OCI-LY1 (cell line): ENCODE data around the gene CDH3.

ENCODE experiments used
- H2AFZ ChIP-seq: fragments of 200-600 bp; sonication (generic), shearing (Covaris generic); 2 replicates; pipeline ENCODE4 v1.6.0; 2014; ENCODE audit warnings: antibody characterized with exemption, mild to moderate bottlenecking, low read length
- H3F3A ChIP-seq: fragments of 200-600 bp; sonication (generic), shearing (Covaris generic); 2 replicates; pipeline ENCODE4 v1.6.0; 2014; ENCODE audit warnings: mild to moderate bottlenecking, antibody characterized with exemption, low read length, moderate library complexity; ENCODE audit not compliant: insufficient read depth
- H3K27ac ChIP-seq: fragments of 200-600 bp; sonication (generic); 2 replicates; pipeline ENCODE4 v1.5.1; 2014; ENCODE audit warnings: low read length, mixed run types, mild to moderate bottlenecking, low read depth; ENCODE audit not compliant: poor library complexity, severe bottlenecking
- H3K27me3 ChIP-seq: fragments of 200-600 bp; sonication (generic); 2 replicates; pipeline ENCODE4 v1.6.0; 2014; ENCODE audit warnings: antibody characterized with exemption, mild to moderate bottlenecking, low read length, moderate library complexity; ENCODE audit not compliant: insufficient read depth
- H3K36me3 ChIP-seq: fragments of 200-600 bp; sonication (generic); 2 replicates; pipeline ENCODE4 v1.6.1; 2014; ENCODE audit warnings: mild to moderate bottlenecking, antibody characterized with exemption, low read length, moderate library complexity, mixed read lengths; ENCODE audit not compliant: insufficient read depth
- H3K4me1 ChIP-seq: fragments of 200-600 bp; sonication (generic); 2 replicates; pipeline ENCODE4 v1.5.1; 2014; ENCODE audit warnings: mild to moderate bottlenecking, low read length, moderate library complexity; ENCODE audit not compliant: insufficient read depth, severe bottlenecking
- H3K4me2 ChIP-seq: fragments of 200-600 bp; sonication (generic), shearing (Covaris generic); 2 replicates; pipeline ENCODE4 v1.6.1; 2014; ENCODE audit warnings: low read length
- H3K4me3 ChIP-seq: fragments of 200-600 bp; sonication (generic); 2 replicates; pipeline ENCODE4 v1.5.1; 2014; ENCODE audit warnings: low read length, low read depth, mild to moderate bottlenecking, mixed read lengths; ENCODE audit not compliant: poor library complexity, severe bottlenecking
- H3K79me2 ChIP-seq: fragments of 200-600 bp; shearing (Covaris generic); 2 replicates; pipeline ENCODE4 v1.6.1; 2016; ENCODE audit warnings: mixed run types, low read length, mixed read lengths; ENCODE audit not compliant: insufficient read depth
- H3K9ac ChIP-seq: fragments of 200-600 bp; sonication (generic), shearing (Covaris generic); 2 replicates; pipeline ENCODE4 v1.6.1; 2014; ENCODE audit warnings: mild to moderate bottlenecking, low read length, mixed read lengths
- H3K9me2 ChIP-seq: fragments of 200-600 bp; sonication (generic), shearing (Covaris generic); 2 replicates; pipeline ENCODE4 v1.6.1; 2014; ENCODE audit warnings: low read depth, mild to moderate bottlenecking, low read length, mixed read lengths
- H3K9me3 ChIP-seq: fragments of 200-600 bp; shearing (Covaris generic); 2 replicates; pipeline ENCODE4 v1.6.1; 2014; ENCODE audit warnings: low read length, mixed read lengths
- H4K20me1 ChIP-seq: fragments of 200-600 bp; sonication (generic), shearing (Covaris generic); 2 replicates; pipeline ENCODE4 v1.6.0; 2016; ENCODE audit warnings: mild to moderate bottlenecking, low read length; ENCODE audit not compliant: insufficient read depth
- EZH2 ChIP-seq: fragments of 200-600 bp; sonication (generic), shearing (Covaris generic); IDR thresholded peaks from 2 replicates; pipeline ENCODE4 v1.8.0; 2017; ENCODE audit warnings: borderline replicate concordance, mixed run types, mild to moderate bottlenecking, antibody characterized with exemption, low read length, moderate library complexity, mixed read lengths
- TF ChIP-seq, protein P1 (sequence below): fragments of 200-600 bp; sonication (generic), shearing (Covaris generic); IDR thresholded peaks from 2 replicates; pipeline ENCODE4 v1.5.1; 2017; ENCODE audit warnings: mild to moderate bottlenecking, antibody characterized with exemption, low read length, moderate library complexity, mixed read lengths

CDH3 gene

DNA sequence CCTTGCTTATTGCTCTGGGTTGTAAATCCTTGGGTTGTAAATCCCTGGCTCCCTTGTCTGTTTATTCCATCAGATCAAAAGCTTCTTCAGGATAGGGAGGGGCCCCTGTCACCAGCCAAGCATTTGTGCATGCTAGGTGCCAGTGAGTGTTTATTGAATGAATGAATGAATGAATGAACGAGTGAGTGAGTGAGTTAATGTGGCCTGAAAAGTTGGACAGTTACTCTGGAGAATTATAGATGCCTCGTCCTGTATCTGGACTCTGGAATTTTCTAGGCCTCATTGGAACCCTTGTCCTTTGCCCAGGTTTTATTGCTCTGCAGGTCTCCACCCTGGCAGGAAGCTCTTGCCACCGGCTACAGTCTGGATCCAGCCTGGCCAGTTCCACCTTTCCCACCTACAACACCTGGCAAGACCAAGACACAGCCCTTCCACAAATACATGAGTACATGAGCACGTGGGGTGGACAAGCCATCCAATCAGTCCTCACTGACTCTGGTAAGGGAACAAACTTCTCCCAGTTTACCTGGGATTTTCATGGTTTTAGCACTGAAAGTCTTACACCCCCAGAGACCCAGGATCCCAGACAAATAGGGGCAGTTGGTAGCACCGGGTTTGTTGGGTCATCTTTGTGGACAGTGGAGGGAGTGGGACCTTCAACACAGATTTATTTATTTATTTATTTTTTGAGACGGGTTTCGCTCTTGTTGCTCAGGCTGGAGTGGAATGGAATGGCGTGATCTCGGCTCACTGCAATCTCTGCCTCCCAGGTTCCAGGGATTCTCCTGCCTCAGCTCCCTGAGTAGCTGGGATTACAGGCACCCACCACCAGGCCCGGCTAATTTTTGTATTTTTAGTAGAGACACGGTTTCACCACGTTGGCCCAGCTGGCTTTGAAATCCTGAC is 77.3 kb downstream of the CDH3 start:
- H3K4me2 ChIP-seq, result no peak overlapping the region
- H3K79me2 ChIP-seq, result no peaks in the 10 kb centered on the region
- no peaks in the 10 kb centered on the region for H3K36me3 ChIP-seq
- H3K4me1 ChIP-seq, result no peaks in the 10 kb centered on the region
- H3K27ac ChIP-seq, result no peak overlapping the region
- no peaks in the 10 kb centered on the region for H3F3A ChIP-seq
- no peak overlapping the region for H3K4me3 ChIP-seq
- TF ChIP-seq, protein P1, sequence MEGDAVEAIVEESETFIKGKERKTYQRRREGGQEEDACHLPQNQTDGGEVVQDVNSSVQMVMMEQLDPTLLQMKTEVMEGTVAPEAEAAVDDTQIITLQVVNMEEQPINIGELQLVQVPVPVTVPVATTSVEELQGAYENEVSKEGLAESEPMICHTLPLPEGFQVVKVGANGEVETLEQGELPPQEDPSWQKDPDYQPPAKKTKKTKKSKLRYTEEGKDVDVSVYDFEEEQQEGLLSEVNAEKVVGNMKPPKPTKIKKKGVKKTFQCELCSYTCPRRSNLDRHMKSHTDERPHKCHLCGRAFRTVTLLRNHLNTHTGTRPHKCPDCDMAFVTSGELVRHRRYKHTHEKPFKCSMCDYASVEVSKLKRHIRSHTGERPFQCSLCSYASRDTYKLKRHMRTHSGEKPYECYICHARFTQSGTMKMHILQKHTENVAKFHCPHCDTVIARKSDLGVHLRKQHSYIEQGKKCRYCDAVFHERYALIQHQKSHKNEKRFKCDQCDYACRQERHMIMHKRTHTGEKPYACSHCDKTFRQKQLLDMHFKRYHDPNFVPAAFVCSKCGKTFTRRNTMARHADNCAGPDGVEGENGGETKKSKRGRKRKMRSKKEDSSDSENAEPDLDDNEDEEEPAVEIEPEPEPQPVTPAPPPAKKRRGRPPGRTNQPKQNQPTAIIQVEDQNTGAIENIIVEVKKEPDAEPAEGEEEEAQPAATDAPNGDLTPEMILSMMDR, result no peak
- no peak for TF ChIP-seq EZH2
- no peaks in the 10 kb centered on the region for H4K20me1 ChIP-seq
- H3K9me3 ChIP-seq, result no peaks in the 10 kb centered on the region
- no peaks in the 10 kb centered on the region for H3K27me3 ChIP-seq
- no peak overlapping the region for H3K9ac ChIP-seq
- no peak overlapping the region for H2AFZ ChIP-seq
- H3K9me2 ChIP-seq, result no peaks in the 10 kb centered on the region

DNA sequence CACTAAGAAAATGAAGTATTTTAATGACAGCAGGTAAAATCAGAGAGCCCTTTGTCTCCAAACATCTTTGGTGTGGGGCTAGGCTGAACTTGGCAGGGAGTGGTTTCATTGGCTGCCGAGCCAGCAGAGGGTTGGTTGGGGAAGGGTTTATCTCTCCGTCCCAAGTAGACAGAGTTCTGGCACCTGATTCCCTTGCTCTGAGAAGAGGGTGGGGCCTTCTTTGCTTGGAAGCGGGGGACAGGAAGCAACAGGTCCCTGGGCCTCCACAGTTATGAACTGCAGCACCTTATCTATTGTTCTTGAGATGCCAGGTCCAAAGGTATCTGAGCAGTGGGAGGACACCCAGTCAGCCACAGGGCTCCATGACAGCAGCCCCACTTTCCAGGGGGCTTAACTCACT is 79.7 kb downstream of the CDH3 start:
- H3K4me2 ChIP-seq, result no peak overlapping the region
- no peak overlapping the region for H3K4me3 ChIP-seq
- H3K36me3 ChIP-seq, result no peaks in the 10 kb centered on the region
- no peaks in the 10 kb centered on the region for H4K20me1 ChIP-seq
- no peak overlapping the region for H3K9ac ChIP-seq
- no peak for TF ChIP-seq EZH2
- TF ChIP-seq, protein P1, result no peak
- no peak overlapping the region for H2AFZ ChIP-seq
- H3K9me3 ChIP-seq, result no peaks in the 10 kb centered on the region
- H3K9me2 ChIP-seq, result no peaks in the 10 kb centered on the region
- no peaks in the 10 kb centered on the region for H3F3A ChIP-seq
- no peak overlapping the region for H3K27ac ChIP-seq
- no peaks in the 10 kb centered on the region for H3K4me1 ChIP-seq
- H3K79me2 ChIP-seq, result no peaks in the 10 kb centered on the region
- no peaks in the 10 kb centered on the region for H3K27me3 ChIP-seq

DNA sequence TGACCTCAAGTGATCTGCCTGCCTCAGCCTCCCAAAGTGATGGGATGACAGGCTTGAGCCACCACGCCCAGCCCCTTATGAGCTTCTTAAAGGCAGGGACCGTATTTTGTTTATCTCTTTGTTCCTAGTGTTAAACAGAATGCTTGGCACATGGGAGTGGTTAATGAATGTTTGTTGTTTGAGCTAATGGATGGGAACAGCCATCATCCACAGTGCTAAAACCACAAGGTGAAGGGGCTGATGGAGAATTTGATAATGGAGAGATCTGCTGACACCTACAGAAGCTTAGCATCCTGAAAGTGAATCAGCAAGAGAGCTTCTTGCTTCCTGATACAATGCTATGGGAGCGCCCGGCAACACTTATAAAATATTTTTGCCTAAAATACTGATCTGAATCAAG is 83.4 kb downstream of the CDH3 start:
- no peaks in the 10 kb centered on the region for H4K20me1 ChIP-seq
- H3K36me3 ChIP-seq, result no peaks in the 10 kb centered on the region
- H3F3A ChIP-seq, result no peaks in the 10 kb centered on the region

More for the DNA sequence above, 83.4 kb downstream of the CDH3 start:
- Histone ChIP-seq H3K27ac (no peak overlapping the region), H3K9ac (no peak overlapping the region), H2AFZ (no peak overlapping the region), H3K4me1 (no peaks in the 10 kb centered on the region), H3K79me2 (no peaks in the 10 kb centered on the region), H3K4me2 (no peak overlapping the region), H3K4me3 (no peak overlapping the region), H3K9me2 (no peaks in the 10 kb centered on the region), H3K27me3 (no peaks in the 10 kb centered on the region), H3K9me3 (no peaks in the 10 kb centered on the region)
- no peak for TF ChIP-seq EZH2
- TF ChIP-seq, protein P1, result no peak
